HG02981 (cell line): ENCODE data around the gene ATP6V0D1.

Experiments used
- ATAC-seq: cut with Tn5 transposase; IDR thresholded peaks from one replicate; pipeline ENCODE4 v1.9.1; 2021; ENCODE audit warnings: mild to moderate bottlenecking, moderate library complexity; ENCODE audit not compliant: unreplicated experiment

Gene ATP6V0D1

GRCh38 chr16:67394155-67395104, 86.5 kb downstream of the ATP6V0D1 start:
- no peak for ATAC-seq

- ATAC-seq, result no peak
These were observed 87.2 kb downstream of the ATP6V0D1 start for GRCh38 chr16:67393788-67394154.

- no peak for ATAC-seq
These were observed 87.7 kb downstream of the ATP6V0D1 start, which contains the start of gene TPPP3 for GRCh38 chr16:67393111-67393787. Gene TPPP3 (minus strand): TSS chr16:67393498. CDS start chr16:67391111, 2,387 bp downstream.

GRCh38 chr16:67392301-67393059, 88.5 kb downstream of the ATP6V0D1 start:
- ATAC-seq, result no peak

GRCh38 chr16:67391424-67392300, 89.3 kb downstream of the ATP6V0D1 start:
- no peak for ATAC-seq

GRCh38 chr16:67390816-67391423, 90.0 kb downstream of the ATP6V0D1 start:
- no peak for ATAC-seq

- ATAC-seq, result no peak
These were observed 90.8 kb downstream of the ATP6V0D1 start for GRCh38 chr16:67389911-67390815.

GRCh38 chr16:67388591-67388990, 92.4 kb downstream of the ATP6V0D1 start:
- ATAC-seq, result no peak

- no peak for ATAC-seq
These were observed 92.8 kb downstream of the ATP6V0D1 start for GRCh38 chr16:67388191-67388590.
